ENCODE data around the gene SUMF1.

SUMF1 gene

DNA sequence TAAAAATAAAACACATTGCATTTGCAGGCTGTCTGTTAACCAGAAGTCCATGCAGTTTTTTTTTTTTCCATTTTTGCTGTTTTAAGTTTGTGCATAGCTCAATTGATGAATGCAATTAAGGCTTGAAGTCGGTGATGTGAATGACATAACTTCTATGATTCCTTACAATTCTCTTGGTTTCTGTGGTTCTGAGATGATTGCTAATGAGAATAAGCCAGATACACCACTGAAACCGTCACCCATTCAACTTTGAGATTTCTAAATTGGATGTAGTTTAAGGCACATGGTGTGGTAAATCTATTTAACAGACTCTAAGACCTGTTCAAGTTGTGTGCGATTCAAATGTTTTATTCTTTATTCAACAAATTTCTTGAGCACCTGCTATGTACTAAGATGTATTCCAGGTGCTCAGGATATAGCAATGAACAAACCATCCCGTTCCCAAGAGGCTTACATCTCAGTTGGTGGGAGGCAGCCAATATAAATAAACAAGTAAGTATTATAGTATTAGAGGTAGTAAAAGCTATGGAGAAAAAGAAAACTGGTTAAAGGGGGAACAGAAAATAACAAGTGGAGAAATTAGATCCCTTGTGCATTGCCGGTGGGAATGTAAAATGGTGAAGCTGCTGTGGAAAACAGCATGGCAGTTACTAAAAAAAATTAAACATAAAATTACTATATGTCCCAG lies 30.1 kb upstream of the SUMF1 start:
- no peak for DNase-seq (ENCODE audit: low spot score)

DNA sequence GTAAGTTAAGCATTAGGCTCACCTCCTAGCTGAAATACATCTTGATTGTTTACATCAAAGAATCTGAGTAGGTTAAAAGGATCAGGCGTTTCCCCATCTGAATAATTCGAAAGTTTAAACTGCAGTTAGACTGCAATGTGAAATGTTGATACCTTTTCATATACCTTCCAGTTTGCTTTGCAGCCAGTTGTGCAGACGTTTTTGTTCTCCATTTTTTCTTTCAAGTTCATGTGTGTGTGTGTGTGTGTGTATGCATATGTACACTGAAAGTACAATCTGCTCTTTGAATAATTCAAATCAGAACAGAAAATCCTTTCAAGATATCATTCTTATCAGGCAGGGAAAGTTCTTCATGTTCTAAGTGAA lies 29.0 kb upstream of the SUMF1 start:
- no peak for DNase-seq (ENCODE audit: low spot score)

DNA sequence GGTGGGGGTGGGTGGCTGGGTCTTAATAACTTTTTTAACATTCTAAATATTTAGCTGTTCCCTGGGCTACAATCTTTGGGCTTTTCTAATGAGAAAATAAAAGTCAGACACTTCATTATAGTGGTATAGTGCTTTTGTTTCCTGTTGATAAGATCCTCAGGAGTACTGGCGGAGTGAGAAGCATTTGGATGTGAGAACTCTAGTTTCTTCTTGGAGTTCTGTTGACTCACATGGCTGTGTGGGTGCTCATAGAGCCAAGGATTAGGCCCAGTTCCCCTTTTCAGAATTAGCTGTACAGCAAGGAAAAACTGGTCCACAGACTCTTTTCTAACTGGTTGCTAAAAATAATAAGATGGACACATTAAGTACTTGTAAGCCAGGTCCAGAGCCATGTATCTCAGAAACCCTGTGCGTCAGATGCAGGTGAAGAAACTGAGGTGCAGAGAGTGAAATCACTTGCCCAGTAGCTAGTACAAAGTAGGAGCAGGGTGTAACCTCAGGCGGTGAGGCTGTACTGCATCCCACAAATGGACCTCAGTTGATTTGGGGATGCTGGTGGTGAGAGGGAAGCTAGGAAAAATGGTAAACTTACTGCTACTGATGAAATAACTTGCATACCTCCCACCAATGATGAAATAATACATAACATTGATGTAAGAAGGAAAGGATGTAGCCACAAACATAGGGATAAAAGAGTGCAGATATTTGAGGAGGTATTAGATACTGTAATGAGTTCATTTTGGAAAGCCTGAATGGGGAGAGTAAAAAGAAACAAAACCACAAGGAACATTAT lies 28.4 kb upstream of the SUMF1 start:
- DNase-seq (ENCODE audit: low spot score), result no peak

DNA sequence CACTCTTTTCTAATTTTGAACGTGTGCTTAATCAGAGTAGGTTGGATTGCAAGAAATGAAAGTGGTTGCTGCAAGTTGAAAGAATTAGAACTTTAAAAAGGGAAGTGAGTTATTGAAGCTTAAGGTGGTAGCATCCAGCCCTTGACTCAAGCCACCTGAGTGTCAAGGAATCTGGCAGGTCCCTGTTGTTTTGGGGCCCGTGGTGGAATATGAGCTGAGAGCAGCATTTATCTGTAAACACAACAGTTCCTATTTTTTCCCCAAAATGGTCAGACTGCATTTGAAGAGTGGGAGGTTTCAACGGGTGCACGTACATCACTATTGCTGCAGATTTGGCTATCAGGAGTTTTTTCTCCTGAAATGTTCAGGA lies 27.8 kb upstream of the SUMF1 start:
- no peak for DNase-seq (ENCODE audit: low spot score)

DNA sequence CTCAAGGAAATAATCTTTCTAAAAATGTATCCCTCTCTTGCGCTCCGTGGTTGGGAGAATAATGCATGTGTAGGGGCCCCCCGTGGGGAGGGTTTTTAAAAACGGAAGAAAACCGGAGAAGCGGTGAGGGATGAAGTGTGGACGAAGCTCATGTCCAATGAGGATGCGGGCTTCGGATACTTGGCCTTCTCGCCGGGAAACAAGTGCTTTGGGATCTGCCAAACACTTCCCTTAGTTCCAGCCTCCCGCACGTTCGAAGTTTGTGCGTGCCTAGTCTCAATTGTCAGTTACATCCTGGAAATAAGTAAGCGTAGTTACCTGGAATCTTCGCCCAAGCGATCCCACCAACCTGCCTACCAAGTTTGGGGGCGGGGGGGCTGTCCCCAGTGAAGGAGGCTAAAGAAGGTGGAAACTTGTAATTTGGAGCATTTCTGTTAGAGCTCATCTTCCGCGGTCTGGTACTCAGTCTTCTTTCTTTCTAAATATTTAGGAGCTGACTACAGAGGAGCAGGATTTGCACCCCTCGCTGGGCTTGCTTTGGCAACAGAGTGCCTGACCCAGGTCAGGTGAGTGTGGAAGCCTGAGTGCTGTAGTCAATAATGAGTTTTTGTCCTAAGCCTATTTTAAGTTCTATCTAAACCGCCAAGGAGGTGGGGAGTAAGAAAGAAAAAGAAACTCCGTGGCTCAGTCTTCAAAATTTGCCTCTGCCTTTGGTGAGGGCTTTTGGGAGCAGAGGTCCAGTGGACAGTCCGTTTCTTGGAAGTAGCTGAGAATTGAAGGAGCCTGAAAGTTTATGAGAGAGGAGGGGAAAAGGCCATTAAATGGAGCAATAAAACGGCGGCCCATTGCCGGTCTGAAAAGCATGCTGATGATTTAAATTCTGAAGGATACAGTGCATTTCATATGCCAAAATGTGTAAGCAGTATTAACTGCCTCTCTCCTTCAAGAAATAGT lies 27.1 kb upstream of the SUMF1 start:
- DNase-seq (ENCODE audit: low spot score), result no peak

DNA sequence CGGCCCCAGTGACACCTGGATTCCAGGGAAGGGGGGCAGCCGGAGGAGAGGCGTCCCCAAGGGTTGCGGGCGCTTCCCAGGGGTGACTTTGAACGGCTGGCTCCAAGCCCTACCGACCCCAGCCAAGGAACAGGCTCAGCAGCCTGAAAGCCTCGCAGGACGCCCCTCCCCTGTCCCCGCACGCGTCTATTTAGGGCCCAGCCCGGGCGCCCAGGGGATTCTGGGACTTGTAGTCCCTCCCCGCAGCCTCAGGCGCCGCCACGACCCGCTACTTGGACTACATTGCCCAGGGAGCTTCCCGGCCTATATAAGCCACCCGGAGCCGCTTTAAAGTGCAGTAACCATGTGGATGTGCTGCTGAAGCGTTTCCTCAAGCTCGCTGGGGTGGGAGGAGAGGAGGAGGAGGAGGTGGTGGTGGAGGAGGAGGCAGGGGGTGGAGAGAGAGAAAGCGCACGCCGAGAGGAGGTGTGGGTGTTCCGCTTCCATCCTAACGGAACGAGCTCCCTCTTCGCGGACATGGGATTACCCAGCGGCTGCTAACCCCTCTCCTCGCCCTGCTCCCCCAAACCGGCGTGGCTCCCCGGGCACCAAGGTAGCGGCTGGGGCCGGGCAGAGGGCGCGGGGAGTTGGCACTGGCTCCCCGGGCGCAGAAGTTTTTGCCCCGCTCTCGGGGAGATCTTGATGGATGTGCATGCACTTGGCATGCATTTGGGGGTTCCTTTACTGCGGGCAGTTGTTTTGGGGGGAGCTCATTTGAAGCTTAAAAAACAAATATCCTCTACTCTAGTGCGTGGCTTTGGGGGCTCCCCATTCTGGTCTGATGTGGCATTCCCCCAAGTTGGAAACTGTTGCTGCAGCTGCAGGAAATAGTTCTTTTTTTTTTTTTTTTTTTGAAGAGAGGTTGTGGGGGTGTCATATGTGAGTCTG lies 26.2 kb upstream of the SUMF1 start, which contains the start of gene ITPR1:
ITPR1 (plus strand) TSS at position 335 of the 927 bp plus-strand sequence. CDS start 23,144 bp downstream, outside the sequence.
- DNase-seq (ENCODE audit: low spot score), result peak; percentile 98

DNA sequence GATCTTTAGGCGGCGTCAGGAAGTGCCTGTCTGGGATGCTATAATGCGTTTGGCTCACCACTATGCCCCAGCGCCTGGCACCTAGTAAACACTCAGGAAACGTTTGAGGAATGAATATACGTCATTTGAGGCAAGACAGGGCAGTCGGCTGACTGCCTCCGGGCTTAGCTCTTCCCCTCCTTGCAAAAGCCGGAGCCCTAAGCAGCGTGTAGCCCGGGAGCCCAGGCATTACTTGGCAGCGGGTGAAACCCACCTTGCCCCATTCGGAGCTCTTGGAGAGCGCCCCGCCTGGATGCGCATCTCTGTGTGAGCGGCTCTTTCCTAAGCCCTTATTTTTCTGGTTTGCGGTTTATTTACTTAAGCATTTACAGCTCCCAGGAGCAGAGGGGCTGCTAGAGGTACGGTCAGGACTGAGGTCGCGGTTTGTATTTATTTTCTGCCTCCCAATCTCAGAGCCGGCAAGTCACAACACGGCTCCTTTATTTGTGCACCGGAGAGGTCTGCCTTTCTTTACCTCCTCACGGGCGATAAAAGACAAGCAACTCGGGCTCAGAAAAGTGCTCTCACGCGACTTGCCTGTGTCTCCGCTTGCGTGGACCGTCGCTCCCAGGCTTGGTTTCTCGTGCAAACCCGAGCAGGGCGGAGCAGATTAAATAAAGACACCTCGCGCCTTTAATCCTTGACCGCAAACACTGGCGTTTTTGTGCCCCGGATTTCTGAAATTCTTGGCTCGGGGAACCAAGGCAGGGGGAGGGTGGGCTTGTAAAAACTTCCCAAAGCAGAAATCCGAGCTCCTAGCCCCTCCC lies 25.3 kb upstream of the SUMF1 start:
- peak; percentile 70 for DNase-seq (ENCODE audit: low spot score)

DNA sequence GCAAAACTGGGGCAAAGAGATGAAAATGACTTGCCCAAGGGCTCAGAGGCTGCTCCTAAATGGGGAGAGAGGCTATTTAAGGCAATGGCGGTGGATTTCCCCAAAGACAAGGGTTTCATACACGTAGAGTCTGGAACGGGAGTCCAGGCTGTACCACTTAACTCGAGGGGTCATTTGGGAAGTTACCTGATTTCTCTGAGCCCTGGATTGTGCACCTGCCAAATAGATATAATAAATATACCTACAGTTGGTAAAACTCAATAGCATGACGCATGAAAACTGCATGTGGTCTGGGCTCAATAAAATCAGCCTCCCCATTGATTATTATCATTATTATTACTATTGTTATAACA lies 24.8 kb upstream of the SUMF1 start:
- no peak for DNase-seq (ENCODE audit: low spot score)

DNA sequence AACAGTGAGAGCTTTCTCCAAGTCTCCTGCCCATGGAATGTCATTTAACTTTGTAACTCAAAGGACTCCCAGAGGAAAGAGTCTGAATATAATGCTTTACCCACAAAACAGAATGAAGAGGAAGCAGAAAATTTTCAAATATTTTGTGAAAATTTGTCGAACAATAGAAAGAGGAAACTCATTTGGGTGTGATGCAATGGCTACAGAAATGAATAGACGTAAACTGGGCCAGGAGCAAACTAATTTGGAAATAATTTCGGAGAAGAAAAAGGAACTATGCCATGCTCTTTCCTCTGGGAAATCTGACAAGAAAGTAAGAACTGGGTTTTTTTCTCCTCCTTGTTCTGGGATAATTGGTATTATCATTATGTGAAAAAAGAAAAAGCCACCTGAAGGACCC lies 11.2 kb upstream of the SUMF1 start:
- DNase-seq (ENCODE audit: low spot score), result no peak

DNA sequence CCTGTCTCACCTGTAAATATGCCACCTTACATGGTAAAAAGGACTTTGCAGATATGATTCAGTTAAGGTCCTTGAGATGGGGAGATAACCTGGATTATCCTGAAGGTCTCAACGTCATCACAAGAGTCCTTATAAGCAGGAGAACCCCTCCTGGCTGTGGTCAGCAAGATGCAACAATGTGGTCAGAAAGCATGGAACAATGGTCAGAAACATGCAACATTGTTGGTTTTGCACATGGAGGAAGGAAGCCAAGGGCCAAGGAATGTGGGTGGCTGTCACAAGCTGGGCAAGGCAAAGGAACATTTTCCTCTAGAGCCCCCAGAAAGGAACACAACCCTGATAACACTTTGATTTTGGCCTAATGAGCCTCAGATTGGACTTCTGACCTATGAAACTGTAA lies 9.4 kb upstream of the SUMF1 start:
- no peak for DNase-seq (ENCODE audit: low spot score)

DNA sequence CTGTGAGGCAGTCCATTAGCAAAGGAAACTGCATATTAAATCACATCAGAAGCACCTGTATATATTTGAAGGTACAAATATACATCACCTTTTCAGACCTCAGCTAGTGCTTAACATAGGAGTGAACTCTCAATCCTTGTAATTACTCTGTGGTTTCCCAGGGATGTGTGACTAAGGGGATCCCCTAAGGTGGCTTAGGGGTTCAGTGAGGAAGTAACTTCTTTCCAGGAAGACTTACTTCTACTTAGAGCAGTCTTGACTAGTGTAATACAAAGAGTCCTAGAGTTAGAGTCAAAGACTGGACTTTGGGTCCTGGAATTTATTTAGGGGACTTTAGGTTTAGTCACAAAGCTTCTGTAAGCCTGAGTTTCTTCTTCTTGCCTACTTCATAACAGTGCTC lies 8.7 kb upstream of the SUMF1 start:
- DNase-seq (ENCODE audit: low spot score), result no peak

DNA sequence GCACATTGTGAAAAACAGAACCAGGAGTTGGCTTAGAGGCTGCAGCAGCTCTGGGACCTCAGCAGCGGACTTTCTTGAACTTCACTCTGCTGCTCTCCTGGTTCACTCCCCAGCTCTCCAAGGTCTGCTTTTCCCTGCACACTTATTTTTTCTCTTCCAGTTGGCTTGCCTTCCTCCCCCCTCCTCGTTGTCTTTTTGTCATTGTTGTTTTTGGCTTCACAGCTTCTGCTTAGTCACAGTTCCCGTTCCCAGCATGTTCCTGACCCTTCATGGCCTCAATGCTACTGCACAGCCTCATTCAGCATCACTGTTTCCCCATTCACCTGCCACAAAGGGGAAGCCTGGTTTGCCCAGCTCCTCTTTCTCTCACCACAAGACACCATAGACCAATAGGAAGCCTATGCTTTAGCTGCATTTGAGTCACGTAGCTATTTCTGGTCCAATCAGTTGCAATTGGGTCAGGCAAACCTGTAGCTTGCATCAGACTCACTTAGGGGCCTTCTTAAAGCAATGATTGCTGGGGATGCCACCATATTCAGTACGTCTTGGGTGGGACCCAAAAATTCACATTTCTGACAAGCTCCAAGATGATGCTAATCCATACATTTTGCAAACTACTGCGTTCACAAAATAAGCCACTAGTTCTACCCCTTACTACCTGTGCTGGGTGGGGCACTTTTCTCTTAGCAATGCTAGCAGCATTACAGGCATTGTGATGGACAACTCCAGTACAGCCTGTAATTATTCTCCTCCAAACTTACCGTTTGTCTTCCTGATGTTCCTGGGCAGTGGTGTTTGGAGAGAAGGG lies 7.8 kb upstream of the SUMF1 start:
- no peak for DNase-seq (ENCODE audit: low spot score)

DNA sequence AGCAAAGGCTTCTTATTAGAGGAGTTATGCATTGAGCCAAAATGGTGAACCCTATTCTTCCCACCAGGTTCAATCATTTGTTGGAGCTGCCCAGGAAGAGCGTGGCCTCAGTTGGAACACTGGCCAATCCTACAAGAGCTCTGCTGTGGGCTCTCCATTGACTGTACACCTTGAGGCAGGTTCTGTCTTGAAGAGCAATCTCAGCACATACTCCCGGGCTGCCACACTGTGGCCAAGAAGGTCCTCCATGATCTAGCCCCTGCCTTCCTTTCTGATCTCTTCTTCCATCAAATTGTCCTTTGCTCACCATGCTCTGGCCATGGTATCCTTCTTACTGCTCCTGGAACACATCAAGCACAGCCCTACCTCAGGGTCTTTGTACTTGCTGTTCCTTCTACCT lies 5.7 kb upstream of the SUMF1 start:
- DNase-seq (ENCODE audit: low spot score), result no peak

DNA sequence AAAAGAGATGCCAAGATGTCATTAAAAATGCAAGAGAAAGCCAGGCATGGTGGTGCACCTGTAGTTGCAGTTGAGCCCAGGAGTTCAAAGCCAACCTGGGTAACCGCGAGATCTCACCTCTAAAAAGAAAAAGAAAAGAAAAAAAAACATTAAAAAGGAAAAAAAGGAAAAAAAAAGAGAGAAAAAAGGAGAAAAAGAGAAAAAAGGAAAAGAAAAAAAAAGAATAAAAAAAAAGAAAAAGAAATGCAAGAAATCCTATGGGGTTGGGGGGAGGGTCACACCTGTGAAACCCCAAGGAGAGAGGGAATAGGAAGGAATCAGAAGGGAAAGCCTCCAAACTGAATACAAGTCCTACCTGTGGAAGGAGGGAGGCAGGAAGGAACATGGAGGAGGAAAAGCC lies 5.2 kb upstream of the SUMF1 start:
- no peak for DNase-seq (ENCODE audit: low spot score)

DNA sequence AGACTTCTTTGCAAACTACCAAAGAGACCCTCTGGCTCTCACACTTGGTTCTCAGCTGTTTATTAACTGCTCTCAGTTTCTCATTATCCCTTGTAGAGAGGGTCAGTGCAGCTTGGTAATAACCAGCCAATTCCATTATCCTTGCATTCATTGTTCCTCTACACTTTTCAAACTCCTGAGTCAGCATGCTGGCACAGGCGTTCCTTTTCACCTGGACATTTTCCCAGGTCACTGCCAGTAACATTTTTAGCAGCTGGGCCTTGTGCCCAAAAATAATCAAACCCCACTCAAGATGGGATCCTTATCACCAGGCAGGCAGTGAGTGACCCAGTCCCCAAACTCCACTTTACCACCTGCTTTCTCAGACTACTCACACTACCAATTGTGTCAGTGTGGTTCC lies 4.8 kb upstream of the SUMF1 start:
- DNase-seq (ENCODE audit: low spot score), result no peak

DNA sequence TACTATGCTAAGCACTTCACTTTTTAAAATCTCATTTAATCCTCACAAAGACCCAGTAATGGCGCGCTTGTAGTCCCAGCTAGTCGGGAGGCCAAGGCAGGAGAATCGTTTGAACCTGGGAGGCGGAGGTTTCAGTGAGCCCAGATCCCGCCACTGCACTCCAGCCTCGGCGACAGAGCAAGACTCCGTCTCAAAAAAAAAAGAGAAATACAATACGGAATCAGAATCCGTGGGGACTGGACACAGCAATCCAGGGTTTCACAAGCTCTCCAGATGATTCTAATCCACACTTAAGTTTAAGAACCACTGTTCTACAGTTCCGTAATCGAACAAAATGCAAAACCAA lies 426 bp upstream of the SUMF1 start:
- DNase-seq (ENCODE audit: low spot score), result no peak

DNA sequence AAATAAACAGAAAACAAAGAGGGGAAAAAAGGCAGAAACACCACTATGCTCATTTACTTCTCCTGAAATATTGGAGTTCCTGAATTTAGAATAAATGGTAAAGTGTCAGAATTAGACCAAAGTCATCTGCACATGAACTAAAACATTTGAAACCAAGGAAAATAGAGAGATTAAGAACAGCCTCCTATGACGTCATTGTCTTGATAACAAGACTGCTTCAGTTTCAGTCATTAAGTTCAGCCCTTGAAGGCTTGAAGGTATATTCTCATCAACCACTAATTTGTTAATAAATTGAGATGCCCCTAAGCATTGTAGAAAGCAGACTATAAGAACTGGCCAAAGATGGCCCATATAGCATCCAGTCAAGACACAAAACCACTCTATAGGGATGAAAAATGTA lies 2.5 kb downstream of the SUMF1 start:
- no peak for DNase-seq (ENCODE audit: low spot score)

DNA sequence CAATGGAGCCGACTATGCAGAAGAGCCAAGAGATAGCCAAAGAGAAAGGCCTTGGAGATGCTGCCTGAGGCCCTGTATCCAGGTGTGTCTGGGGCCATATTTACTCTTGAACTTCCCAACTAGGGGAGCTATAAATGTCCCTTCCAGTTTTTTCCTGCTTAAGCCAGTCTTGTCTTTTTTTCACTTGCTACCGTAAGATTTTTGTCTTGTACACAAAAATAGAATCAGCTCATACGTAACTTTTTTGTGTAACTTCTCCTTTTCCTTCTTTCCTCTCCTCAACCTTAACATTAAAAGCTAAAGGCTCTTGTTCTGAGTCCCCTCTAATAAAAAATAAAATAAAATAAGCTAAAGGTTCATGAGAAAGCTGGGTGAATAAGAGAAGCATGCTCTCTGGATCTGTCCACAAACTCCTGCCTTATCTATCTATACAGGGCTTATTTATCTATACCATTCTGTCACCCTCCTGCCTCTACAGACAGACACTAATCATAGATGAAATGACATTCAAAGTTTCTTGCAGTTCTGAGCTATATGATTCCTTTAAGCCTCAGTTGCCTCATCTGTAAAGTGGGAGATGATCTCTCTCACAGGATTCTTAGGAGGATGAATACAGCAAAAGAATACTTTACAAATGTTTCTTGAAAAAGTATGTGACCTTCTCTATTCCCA lies 4.6 kb downstream of the SUMF1 start:
- DNase-seq (ENCODE audit: low spot score), result no peak

DNA sequence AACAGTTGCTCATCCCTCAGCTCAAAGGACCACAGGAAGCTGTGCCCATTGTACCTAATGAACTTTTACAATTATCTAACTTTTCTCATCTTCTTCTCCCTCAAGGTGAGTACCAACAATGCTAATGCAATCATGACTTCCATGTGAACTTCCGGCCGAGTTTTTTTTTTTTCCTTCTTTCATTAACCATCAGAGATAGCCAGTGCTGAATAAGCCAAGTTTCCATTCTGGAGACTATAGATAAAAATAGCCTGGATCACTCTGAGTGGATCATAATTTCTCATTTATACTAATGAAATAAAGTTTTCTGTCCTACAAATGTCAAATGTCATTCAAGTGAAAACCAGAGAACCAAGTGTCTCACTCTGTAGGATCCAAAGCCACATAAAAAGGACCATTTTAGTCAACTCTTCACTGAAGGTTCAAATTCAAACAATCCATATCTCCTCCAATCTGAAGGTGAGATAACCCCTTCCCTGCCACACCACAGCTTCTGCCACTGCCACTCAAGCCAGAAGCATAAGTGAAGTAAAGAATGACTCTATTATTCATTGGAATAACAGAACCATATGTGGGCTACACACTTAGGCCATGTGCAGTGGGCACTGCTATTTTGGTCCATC lies 5.5 kb downstream of the SUMF1 start:
- no peak for DNase-seq (ENCODE audit: low spot score)

Measured in D341Med (cell line).